Esophagus mucosa (tissue), 1 donor: ENCODE results near the gene LRGUK. TPM values are rescaled to one million over a fixed set of nuclear protein-coding genes. Genes with fewer than 3 reads are reported as not detected.

ENCODE experiments used
- ATAC-seq: fragments of 200-7000 bp; cut with Tn5 transposase; one replicate; pipeline ENCODE4 v1.9.1; 2020
- total RNA-seq: library from RNA; stranded (reverse); gene quantifications from one replicate; pipeline ENCODE4 v1.2.4, GENCODE V29; 2023
- donor health status: DM: yes; HTN: yes; CAD: no.

The LRGUK gene
- total RNA-seq, 1 donor from 2014 or later, result 0.32 TPM

- no peak for ATAC-seq
Observed at GRCh38 chr7:134129856-134130523, 2.9 kb downstream of the LRGUK start.

- no peak for ATAC-seq
Observed at GRCh38 chr7:134134004-134134403, 6.9 kb downstream of the LRGUK start.

DNA sequence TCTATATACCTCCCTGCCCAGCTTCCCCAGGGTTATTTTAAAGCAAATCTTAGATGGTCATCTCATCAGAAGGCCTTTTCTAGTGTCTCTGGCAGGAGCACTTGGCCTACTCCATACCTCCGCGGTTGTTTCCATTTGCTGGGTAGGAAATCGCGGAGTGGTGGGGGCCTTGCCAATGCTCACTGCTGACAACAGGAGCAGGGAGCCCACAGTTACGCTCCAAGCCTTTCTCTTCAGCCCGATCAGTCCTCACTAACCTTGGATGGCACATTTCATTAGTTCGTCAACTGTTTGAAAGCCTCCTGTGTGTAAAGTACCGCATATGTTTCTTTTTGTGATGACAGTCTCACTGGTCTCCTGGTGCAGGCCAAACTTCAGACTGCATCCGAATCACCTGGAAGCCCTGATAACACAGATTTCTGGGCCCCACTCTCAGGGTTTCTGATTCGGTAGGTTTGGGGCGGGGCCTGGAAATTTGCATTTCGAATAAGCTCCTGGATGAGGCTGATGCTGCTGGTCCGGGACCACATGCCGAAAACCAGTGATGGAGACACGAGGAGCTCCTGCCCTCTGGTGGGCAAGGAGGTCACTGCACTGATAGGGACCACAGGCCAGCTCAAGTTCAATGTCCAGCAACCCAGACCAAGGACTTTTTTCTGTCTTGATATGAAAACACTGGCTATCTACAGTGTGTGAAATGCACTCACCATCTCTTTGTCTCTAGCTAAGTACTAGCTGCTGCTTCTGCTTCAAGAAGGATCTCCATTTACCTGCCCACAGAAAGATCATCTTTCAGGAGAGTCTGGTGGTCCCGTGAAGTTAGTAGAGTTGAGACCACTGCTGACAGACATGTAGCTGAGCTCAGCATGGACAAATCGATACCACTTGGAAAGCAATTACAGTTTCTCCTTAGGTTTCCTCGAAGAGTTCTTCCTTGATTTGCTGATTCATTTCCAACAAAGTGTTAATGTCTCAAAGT, 14.0 kb downstream of the LRGUK start:
- peak; percentile 69 for ATAC-seq

DNA sequence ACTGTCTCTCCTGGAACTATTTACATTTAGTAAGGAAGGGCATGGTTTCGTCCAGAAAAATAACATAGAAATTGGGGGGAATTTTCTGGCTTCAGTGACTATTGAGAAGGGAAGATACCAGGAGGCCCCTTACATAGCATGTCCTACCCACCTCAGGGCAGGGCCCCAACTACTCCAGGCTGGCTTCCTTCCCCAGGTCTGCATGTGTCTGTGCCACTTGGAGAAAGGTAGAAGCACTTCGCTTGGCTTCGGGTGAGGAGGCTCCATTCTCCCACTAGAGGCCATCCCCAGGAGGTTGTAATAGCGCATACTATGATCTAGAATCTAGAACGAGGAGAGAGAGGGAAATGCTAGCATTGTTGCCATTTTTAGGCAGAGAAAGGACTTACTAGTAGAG, 14.7 kb downstream of the LRGUK start:
- no peak for ATAC-seq

DNA sequence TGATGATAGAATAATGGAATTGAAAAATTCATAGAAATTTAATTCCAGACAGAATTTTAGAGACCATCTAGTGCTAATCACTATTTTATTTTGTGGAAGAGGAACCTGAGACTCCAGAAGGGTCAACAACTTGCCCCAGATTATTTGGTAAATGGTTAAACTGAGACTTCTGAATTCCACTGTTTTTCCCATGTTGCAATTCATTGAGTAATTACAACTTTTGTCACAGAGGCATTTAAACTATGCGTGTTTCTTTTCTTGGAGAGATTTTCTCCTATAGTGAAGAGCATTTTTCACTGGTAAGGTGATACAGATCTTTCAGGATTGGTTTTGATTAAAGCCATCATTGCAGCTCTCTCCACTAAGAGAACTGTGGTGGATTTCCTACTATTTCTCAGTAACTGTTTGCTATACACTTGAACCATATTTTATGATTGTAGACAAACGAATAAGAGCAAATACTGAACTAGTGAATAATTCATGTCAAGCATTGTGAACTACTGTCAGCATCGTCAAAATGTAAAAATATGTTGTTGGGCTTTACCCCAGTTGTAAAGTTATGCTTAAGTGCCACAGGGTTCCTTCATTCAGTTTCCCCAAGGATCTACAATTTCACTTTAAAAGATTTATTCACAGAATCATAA, 26.5 kb downstream of the LRGUK start:
- ATAC-seq, result no peak

DNA sequence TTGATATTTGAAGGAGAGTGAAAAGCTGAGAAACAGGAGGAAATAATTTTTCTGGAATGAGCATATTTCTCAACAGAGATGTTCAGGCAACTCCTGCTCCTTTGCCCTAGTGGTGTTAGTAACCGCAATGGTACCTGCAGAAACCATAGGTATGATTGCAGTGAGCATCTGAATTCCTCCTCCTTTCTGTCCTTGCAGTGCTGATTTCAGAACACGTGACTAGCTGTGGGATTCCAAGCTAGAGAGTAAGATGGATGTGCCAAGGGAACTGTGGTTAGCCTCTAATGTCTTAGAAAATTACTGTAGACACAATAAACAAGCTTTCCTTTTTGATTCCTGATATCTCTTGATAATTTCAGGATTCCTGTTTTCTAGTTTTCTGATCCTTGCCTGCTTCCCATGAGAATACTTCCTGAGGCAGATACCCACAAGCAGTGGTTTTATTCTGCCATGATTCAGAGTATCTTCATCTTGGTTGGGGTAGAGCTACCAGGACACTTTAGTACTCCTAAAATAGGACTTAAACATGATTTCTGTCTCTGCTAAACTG, 27.5 kb downstream of the LRGUK start:
- ATAC-seq, result no peak

- ATAC-seq, result no peak
Observed at GRCh38 chr7:134155206-134155605, 28.1 kb downstream of the LRGUK start.

DNA sequence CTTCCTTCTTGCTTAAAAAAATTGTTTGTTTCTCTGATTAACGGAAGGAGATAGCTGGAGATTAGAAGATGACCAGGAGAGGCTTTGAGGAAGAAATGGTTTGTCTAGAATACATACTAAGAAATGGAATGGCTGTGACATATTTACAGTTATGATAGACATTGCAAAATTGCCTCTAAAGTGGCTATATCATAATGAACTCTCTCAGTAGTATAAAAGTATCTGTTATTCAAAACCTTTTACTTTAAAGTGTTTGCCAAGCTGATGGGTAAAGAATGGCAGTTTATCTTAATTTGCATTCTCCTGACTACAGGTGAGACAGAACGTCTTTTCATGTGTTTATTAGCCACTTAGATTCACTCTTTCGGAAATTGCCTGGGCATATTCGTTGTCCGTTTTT, 28.7 kb downstream of the LRGUK start:
- no peak for ATAC-seq

- no peak for ATAC-seq
Observed at GRCh38 chr7:134165252-134165651, 38.1 kb downstream of the LRGUK start.

DNA sequence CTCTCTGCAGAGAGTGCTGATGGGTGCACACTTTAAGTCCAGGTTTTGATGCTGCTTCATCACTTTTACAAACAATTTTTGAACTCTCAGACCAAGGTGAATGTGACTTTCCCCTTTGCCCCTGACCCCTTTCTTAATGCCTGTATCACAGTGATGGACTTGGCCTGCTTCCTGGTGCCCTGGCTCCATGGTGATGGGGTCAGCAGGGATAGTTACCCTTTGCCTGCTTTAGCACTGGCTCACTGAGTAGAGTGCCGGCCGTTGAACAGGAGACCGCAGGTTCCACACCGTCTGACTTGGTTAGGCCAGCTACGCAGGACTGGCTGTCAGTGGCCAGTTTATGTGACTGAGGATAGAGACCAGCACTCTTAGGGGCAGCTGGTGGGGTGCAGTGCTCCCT, 40.1 kb downstream of the LRGUK start:
- ATAC-seq, result no peak

- ATAC-seq, result no peak
Observed at GRCh38 chr7:134167841-134168240, 40.7 kb downstream of the LRGUK start.

DNA sequence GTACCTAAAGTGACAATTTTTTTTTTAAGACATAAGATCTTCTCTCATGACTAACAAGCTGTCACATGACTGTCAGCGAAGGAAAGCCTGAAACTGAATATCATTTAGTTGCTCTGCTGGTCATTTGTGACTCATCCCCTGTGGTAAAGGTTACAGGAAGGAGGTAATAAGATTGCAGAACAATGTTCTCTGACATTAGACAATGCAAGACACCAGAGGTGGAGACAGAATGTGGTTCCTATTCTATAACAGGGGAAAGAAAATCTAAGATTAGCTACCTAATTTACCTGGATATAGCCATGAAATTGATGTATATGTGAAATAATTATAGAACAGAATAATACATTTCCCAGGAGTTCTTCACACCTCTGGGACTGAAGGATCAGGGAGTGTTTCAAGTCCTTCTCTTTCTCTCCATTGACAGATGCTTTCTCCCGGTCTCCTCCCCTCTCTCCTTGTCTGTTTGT, 47.7 kb downstream of the LRGUK start:
- peak; percentile 98 for ATAC-seq

GRCh38 chr7:134175334-134176036, 48.3 kb downstream of the LRGUK start:
- peak; percentile 70 for ATAC-seq

GRCh38 chr7:134176037-134176350, 48.9 kb downstream of the LRGUK start:
- no peak for ATAC-seq

DNA sequence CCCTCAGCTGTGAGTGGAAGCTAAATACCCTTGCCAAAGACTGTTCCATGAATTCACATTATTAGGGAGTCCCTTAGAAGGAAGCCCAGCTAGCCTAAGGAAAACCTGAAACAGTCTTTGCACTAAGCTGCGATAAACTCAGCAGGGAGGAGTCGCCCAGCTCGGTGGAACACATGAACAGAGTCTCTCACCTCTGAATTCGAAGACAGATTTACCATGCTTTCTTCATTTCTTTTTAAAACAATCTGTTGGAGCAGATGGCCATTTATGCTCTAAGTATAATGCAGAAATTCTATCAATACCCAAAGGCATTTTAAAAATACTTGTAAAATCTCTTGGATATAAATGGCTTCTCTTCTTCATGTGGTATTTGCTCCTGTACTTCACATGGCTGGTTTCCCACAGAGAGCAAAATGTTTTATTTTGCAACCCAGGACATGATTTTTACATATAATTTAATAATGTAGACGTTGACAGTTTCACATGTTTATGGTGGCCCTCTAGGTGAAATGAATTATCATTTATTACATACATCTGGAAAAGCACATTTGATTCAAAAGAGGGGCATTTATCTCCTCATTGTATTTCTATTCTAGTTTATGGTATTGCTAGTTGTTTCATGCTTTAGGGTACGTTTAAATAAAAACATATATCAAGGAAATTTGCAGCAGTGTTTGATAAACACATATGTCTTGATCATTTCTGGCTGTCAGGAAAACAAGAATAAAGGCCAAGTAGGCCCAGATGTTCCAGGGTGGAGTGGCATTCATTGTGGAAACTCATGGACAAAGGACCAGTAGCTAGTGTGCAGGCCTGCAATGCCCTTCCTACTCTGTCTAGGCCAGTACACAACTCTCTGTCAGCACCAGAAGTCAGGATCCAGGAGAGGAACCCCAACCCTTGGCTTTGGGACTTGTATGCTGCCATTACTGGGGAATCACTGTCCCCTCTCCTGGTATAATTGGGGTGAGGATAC, 52.2 kb downstream of the LRGUK start:
- ATAC-seq, result no peak

- ATAC-seq, result no peak
Observed at GRCh38 chr7:134180376-134180775, 53.2 kb downstream of the LRGUK start.

DNA sequence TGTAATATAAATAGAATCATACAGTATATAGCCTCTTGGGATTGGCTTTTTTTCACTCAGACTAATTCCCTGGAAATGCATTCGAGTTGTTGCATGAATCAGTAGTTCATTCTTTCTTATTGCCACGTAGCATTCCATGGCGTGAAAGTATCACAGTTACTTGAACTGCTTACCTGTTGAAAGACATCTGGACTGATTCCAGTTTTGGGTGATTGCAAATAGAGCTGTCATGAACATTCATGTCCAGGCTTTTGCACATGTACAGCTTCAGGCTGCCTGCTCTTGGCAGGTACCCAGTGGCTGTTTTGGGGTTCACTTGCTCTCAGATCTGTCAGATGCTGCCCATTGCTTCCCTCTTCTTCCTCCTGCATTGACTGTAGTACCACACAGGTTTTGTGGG, 54.9 kb downstream of the LRGUK start:
- ATAC-seq, result peak; percentile 77

GRCh38 chr7:134184767-134185166, 57.6 kb downstream of the LRGUK start:
- peak; percentile 59 for ATAC-seq

- no peak for ATAC-seq
Observed at GRCh38 chr7:134186027-134186426, 58.9 kb downstream of the LRGUK start.

DNA sequence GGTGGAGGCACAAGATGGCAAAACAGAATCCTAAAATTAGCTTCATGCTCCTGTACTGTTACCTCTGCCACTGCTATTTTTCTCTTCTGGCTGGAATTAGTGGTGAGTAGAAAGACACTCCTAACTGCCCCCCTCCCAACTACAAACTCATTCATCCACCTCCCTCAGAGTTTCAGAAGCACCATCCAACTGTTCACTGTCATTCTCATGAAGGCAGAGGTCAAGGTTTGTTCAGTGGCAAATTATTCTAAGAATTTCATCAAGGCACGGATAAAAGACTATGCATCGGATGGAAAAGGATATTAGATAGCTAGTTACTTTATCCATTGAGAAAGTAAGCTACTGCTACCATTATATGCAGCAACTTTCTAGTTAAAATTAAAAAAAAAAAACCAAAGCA, 59.7 kb downstream of the LRGUK start:
- ATAC-seq, result no peak

GRCh38 chr7:134187893-134188292, 60.8 kb downstream of the LRGUK start:
- no peak for ATAC-seq
